ENCODE data around the gene AASS. TPM values are rescaled to one million over a fixed set of nuclear protein-coding genes. Genes with fewer than 3 reads are reported as not detected.
"Not testable (repeated sequence)": the region's sequence is repeated elsewhere in the genome, so short reads cannot be mapped to it uniquely, and the experiment has no call there.

Gene AASS
- total RNA-seq, result 36.4 and 63.0 TPM in 2 replicates

- H3K4me3 ChIP-seq (ENCODE audit: low read depth, low read length), result peak within 1 kb of the TSS; percentile 87
- TF ChIP-seq CTCF (IDR thresholded peaks at IDR 0.05; ENCODE audit: insufficient read depth, low read depth, low read length), result no peak
- DNase-seq (ENCODE audit: low read depth), result peak; percentile 99
These were observed at the start of gene AASS for GRCh38 chr7:122143751-122144711. AASS (minus strand) TSS chr7:122144249; CDS start chr7:122133726, 10,523 bp downstream.

GRCh38 chr7:122188785-122189184 lies 44.7 kb upstream of the AASS start:
- DNase-seq (ENCODE audit: low read depth), result no peak
- no peak overlapping the region for H3K4me3 ChIP-seq (ENCODE audit: low read depth, low read length)
- no peak for TF ChIP-seq CTCF (IDR thresholded peaks at IDR 0.05; ENCODE audit: insufficient read depth, low read depth, low read length)

- no peak overlapping the region for H3K4me3 ChIP-seq (ENCODE audit: low read depth, low read length)
- TF ChIP-seq CTCF (IDR thresholded peaks at IDR 0.05; ENCODE audit: insufficient read depth, low read depth, low read length), result no peak
- no peak for DNase-seq (ENCODE audit: low read depth)
These were observed 39.1 kb upstream of the AASS start for GRCh38 chr7:122183106-122183505.

GRCh38 chr7:122182081-122182480 lies 38.0 kb upstream of the AASS start:
- H3K4me3 ChIP-seq (ENCODE audit: low read depth, low read length), result no peak overlapping the region
- no peak for TF ChIP-seq CTCF (IDR thresholded peaks at IDR 0.05; ENCODE audit: insufficient read depth, low read depth, low read length)
- DNase-seq (ENCODE audit: low read depth), result no peak

GRCh38 chr7:122172144-122172543 lies 28.1 kb upstream of the AASS start:
- DNase-seq (ENCODE audit: low read depth); H3K4me3 ChIP-seq (ENCODE audit: low read depth, low read length): not testable (repeated sequence)

GRCh38 chr7:122166740-122167139 lies 22.7 kb upstream of the AASS start:
- no peak for TF ChIP-seq CTCF (IDR thresholded peaks at IDR 0.05; ENCODE audit: insufficient read depth, low read depth, low read length)
- no peak overlapping the region for H3K4me3 ChIP-seq (ENCODE audit: low read depth, low read length)
- DNase-seq (ENCODE audit: low read depth), result peak; percentile 89

- no peak for TF ChIP-seq CTCF (IDR thresholded peaks at IDR 0.05; ENCODE audit: insufficient read depth, low read depth, low read length)
- DNase-seq (ENCODE audit: low read depth), result no peak
These were observed 22.2 kb upstream of the AASS start for GRCh38 chr7:122166275-122166674.

More at GRCh38 chr7:122166275-122166674, 22.2 kb upstream of the AASS start:
- H3K4me3 ChIP-seq (ENCODE audit: low read depth, low read length), result no peak overlapping the region
